HL-60/S4 (cell line): ENCODE data around the gene DSE.

Experiments used
- in situ Hi-C: fragments of 300-500 bp; cut with MboI; formaldehyde crosslinking; loops from 2 replicates; pipeline ENCODE4 v1.14.3; 2022; ENCODE audit warnings: low sequenced_read_pairs

The DSE gene

DNA sequence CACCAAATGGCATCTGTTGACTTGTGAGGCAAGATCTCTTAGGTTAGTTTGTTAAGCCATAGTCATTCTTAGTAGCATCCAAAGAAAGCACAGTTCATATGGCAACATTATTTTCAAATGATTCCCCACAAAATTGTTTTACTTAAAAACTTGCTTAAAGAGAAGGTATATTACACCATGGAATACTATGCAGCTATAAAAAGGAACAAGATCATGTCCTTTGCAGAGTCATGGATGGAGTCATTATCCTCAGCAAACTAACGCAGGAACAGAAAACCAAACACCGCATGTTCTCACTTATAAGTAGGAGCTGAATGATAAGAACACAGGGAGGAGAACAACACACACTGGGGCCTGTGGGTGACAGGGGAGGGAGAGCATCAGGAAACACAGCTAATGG lies 10.9 kb upstream of the DSE start:
- in situ Hi-C loops: no loop called here

DNA sequence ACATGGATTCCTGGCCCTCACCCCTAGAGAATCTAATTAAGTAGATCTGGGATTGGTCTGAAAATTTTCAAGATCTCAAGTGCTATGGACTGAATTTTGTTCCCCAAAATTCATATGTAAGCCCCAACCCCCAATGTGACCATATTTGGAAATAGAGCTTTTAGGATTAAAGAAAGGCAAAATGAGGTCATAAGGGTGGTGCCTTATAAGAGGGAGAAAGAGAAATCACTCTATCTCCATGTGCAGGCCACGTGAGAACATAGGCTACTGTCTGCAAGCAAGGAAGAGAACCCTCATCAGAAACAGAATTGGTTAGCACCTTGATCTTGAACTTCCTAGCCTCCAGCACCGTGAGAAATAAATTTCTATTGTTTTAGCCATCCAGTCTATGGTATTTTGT lies 8.5 kb upstream of the DSE start:
- in situ Hi-C loops: no loop called here

DNA sequence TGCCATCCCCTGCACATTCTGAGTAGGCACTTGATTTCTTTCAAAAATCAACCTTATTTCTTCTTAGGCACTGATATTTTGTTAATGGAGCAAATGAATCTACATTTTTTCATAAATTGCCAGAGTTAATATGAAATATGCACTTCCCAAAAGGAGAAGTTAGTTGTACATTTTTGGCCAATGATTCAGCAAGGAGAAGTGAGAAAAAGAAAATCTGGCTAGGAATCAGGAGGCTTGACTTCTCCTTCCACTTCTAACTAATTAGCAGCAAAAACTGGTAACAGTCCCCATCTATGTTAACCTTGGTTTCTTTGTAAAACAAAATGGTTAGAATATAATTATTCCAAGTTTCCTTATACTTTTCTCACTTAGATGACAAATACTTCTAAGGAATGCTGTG lies 7.0 kb upstream of the DSE start:
- in situ Hi-C loops: no loop called here

DNA sequence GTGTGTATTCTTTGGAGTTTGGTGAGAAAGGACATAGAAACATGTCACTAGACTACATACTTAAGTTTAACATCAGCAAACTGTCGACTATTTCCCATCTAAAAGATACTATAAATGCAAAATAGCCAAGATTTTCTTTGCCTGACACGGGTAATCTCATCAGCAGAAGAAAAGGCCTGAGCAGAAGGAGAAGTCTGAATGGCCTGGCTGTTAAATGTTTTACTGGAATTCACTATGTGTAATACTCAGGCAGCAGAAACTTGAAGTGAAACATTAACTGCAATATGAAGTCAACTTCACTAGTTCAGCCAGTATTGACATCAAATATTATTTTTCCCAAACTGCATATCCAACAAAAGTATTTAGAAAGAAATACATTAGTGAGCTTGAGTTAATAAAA lies 6.4 kb upstream of the DSE start:
- in situ Hi-C loops: no loop called here

DNA sequence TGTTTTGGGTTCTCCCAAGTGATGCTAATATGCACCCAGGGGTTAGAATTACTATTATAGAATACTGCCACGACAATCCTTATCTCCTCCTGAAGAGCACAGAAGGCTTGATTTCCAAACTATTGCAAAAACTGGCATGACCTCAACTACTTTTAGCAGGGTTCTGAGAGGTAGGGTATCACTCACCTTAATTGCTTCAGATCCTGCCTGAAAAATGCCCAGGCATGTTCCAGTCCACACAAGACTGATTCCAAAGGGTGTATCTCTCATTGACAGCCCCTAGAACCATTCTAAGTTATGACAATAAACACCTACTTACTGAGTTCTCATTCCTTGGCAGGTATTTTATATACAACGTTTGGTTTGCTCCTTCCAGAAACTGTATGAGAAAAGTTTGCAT lies 5.0 kb upstream of the DSE start:
- in situ Hi-C loops: no loop called here

DNA sequence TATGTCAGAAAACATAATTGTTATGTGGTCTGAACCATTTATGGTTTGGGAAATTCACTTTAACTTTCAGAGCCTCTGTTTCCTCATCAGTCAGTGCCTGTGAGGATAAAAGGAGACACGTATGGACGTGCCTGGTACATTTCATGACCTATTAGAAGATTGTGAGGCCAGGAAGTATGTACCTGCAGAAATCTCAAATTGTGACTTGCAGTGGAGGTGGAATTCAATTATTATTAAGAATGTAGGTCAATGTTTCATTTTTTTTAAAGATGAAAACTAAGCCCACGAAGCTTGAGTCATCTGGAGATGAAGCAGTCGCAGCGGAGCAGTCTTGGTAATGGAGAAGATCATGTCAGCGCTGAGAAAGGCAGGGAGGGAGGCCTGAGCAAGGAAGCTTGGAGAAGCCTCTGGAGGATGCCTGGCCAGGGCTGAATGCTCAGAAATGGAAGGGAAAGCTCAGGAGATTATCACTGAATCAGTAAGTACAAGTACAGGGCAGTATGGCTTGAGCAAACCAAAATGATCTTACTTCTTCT lies 3.9 kb upstream of the DSE start:
- in situ Hi-C loops: no loop called here

DNA sequence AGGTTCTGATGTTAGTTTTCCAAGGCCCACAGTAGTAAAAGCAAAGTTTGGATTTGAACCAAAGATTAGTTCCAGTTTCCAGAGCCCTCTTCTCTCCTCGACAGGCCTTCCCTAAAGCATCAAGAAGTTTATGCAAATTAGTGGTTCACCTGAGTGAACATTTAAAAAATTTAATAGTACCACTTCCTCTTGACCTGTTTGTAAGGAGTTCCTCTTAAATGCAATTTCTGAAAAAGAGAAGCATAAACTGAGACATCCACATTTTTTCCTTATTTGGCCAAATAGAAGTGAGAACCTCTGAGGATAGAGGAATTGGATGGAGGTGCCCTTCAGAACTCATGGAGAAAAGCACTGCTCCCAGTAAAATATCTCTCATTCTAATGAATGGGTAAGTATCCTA lies 1.2 kb upstream of the DSE start:
- in situ Hi-C loops: no loop called here

DNA sequence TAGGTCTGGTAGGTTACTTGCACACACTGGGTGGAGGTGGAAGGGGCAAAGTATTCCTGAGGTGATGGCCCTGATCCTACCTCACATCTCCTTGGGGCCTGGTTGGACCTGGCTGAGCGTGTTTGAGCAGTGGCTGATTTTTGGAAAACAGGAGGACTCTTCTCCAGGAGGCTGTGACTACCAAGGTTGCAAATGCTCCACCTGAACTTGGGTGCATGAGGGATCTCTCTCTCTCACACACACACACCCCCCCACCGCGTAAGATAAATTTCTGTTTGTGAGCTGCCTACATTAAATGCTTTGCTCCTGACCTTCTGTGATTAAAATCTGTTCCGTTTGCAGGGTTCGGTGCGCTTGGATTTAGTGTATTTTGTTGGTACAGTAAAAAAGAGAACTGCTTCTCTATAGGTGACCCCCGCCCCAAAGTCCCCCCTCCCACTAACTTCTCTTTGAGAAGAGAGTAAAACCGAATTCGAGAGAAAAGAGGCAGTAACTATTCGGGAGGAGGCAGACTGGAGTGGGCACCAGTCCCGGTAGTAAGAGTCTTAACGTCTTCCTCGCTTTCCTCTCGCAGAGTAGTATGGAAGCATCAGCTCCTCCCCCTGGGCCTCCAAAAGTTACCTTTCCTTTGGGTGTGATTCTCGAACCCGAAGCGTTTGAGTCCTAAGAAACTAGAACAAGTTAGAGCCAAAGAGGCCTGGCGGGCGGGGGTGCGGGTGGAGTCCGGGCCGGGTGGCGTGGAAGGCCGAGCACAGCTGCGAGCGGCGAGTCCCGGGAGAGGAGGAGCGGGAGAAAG lies 585 bp upstream of the DSE start:
- in situ Hi-C loops: no loop called here

DNA sequence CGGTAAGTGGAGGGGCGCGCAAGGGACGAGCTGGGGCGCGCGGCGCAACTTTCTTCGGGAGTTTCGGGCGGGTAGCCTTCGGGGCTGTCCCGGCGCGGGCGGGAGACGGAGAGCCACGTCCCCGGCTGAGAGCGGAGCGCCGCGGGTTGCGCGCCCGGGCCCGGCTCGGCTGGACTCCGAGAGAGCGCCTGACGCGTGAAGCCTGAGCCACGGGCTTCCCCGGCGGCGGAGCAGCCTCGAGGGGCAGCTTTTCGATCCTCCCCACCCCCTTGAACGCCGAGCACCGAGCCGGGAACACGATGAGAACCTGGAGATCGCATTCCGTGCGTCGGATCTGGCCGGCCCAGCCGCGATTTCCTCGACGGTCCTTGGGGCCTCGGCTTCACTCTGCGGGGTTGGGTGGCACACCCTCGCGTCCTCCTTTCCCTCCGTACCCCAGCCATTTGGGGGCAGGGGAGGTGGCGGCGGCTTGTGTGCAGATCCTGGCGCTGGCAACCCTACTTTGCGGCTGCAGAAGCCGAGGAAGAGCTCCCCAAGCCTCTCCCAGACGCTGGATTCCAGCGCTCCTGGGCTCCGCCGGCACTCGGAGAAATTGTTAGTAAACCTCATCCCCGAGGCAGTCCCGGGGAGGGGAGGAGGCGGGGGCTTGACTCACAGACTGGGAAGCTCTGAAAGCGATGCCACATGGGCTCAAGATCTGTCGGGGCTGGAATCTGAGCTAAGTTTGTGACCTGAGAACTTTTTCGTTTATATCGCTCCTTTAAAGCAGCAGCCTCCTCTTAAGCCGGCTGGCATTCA lies 572 bp downstream of the DSE start:
- in situ Hi-C loops: no loop called here

DNA sequence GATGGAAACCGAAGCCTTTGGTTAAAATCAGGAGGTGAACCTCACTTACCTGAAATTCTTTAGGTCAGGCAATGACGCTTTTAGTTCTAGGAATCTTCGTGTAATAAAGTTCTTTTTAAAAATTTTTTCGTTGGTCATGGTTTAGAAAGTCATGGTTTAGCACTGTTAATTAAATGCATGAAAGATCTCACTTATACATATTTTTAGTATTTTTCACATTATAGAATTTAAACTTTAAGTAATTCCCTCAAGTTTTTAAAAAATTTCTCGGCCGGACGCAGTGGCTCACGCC lies 1.1 kb downstream of the DSE start:
- in situ Hi-C loops: no loop called here

DNA sequence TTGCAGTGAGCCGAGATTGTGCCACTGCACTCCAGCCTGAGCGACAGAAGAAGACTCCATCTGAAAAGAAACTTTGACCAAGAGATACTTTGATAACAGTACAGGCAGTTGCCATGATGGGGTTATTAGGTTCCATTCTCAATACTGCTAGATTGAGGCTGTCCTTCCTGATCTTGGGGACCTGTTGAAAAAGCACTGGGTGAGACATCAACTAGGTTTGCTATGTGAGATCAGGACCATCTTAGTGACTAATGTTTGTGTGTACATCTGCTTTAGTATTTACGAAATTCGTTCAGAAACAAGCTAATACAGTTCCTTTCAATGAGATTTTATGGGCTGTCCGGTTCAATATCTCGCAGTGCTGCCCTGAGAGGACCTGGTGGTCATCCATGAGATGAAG lies 2.6 kb downstream of the DSE start:
- in situ Hi-C loops: no loop called here

DNA sequence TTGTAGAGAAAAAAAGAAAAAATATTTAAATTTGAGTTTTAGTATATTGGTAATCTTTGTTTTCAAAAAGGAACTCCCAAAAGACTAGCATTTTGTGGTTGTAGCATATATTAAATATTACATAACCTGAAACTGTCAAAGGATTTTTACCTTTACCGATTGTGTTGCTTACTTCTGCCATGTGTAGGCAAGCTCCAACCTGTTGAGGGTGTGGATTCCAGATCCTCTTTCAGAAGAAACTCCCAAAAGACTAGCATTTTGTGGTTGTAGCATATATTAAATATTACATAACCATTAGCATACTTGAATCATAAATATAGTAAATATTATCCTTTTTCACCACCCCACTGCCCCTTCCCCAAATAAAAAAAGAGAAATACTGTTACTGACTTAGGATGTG lies 3.2 kb downstream of the DSE start:
- in situ Hi-C loops: no loop called here

DNA sequence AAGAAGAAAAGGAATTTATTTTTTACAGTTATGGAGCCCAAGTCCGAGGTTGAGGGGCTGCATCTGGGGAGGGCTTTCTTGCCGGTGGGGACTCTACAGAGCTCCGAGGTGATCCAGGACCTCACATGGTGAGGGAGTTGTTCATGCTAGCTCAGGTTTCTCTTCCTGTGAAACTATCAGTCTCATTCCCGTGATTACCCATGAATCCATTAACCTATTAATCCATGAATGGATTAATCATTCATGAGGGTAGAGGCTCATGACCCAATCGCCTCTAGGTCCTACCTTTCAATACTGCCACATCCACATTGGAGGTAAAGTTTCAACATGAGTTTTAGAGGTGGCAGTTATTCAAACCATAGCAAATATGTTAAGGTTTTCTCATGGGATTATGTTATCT lies 3.8 kb downstream of the DSE start:
- in situ Hi-C loops: no loop called here

DNA sequence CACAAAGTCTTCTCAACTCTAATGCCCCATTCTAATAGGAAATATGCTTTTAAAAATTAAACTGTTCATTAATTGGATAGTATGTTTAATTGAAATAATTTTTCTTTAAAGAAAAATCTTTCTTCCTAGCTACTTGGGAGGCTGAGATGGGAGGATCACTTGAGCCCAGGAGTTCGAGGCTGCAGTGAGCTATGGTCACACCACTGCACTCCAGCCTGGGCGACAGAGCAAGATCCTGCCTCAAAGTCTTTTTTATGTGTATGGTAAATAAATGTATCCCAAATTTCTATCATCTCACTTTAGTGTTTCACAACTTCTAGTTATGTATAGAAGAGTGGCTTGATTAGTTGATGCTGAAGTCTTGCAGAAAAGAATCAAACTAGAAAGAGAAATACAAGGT lies 4.5 kb downstream of the DSE start:
- in situ Hi-C loops: no loop called here

DNA sequence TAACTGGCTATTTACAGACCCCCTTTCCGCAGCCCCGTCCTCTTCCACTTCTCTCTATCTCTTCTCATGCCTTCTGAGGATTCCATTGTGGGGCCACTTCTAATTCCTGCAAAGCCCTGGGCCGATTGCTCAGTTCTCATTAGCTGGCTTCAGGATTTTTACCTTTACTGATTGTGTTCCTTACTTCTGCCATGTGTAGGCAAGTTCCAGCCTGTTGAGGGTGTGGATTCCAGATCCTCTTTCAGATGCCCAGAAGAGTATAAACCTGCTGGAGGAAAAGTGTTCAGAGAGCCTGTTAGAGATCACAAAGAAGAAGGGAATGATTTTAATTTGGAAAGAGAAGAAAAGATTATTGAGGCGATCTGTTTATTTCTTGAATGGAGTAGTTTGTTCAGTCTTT lies 5.4 kb downstream of the DSE start:
- in situ Hi-C loops: no loop called here

DNA sequence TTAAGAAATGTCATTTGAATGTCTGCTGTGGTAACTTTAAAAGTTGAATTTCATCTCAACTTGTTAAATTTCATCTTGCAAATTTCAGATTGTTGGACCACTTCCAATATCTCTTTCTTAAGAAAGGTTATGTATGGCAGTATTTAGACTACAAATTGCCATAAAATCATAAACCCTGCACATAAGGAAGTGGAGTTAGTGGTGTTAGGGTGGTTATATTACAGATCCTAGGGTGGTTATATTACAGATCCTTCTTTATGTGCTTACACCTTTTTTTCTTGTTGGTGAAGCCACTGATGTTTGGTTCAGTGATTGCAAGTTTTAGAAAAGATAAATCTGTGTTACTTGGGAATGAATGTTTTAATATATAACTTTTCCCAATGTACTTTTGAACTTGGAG lies 9.0 kb downstream of the DSE start:
- in situ Hi-C loops: no loop called here

DNA sequence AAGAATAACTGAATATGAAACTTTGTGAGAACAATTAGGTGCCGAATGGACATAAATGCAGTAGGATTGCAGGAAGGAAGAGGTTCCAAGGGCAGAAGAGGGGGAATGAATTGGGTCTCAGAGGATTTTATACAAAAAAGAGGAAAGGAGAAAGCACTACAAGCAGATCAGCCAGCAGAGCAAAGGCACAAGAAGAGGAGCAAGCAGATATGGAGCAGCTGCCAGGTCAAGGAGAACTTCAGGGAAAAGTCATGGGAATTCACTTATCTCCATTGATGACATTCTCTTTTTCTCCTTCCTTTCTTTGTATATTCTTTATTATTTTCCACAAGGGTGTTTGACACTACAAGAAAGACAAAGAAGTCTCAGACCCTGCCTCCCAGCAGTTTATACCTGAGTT lies 9.6 kb downstream of the DSE start:
- in situ Hi-C loops: no loop called here

DNA sequence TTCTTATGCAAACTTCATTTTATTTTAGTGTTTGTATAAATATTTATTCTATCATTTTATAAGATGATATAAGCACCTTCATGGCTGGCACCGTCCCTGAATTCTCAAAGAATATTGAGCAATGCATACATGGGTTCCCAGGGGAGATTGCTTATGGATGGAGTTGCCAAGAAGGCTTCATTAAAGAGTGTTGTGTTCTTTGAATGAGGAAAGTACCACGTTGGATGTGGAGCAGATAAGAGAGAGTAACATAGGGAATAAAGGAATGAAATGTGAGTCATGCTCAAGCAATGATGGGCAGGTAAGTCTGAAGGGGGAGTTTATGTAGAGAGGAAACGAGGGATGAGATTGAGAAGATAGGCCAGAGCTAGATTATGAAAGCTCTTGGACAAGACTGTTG lies 10.3 kb downstream of the DSE start:
- in situ Hi-C loops: no loop called here

DNA sequence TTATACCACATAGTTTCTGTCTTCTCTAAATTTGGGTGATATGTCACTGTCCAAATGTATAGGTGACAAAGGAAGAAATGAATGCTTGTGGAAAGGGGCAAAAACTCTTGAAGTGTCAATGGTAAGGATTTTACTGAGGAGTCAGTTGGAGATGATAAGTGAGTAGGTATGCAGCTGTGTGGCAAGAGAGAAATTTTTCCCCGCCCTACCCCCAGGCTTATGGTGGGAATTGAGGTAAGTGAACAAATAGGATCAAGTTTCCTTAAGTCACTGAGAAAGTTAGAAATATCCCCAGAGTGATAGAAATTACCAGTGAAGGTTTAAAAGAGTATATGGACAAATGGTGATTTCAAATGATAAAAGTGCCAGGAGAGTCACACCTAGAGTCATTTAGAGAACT lies 11.8 kb downstream of the DSE start:
- in situ Hi-C loops: no loop called here

DNA sequence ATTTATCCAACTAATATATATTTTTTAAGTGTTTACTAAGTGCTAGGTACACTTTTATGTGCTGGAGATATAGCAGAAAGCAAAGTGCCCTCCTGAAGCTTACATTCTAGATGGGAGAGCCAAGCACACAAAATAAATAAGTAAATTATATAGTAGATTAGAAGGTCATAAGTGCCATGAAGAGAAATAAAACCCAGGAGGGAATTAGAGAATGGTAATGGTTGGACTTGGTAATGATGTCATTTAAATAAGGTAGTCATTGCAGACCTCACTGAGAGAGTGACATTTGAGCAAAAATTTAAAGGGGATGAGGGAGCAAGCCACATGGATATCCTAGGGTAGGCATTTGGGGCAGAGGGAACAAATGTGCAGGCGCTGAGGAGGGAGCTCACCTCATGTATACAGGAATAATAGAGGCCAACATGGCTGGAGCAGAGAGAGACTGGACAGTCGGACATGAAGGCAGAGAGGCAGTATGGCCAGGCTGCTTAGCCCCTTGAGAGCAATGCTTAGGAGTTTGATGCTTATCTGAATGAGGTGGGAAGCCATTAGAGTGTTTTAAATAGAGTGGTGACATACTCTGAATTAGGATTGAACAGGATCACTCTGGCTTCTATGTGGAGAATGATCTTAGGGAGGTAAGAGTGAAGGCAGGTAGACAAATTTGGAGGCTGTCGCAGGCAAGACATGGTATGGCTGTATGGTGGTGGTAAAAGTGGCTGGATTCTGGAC lies 14.1 kb downstream of the DSE start:
- in situ Hi-C loops: no loop called here

DNA sequence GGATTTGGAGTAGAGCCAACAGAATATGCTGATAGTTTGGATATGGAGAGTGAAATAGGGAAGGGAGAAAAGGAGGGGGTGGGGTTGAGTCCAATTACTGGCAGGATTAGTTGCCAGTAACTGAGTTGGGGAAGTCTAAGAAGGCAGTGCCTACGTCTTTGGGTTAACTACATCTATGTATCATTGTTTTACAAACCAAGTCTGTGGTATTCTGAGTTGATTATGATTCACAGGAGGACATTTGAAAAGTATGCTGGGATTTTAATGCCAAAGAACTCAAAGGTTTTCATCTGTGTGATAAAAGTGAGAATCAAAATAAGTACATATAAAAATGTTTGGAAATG lies 14.7 kb downstream of the DSE start:
- in situ Hi-C loops: no loop called here

DNA sequence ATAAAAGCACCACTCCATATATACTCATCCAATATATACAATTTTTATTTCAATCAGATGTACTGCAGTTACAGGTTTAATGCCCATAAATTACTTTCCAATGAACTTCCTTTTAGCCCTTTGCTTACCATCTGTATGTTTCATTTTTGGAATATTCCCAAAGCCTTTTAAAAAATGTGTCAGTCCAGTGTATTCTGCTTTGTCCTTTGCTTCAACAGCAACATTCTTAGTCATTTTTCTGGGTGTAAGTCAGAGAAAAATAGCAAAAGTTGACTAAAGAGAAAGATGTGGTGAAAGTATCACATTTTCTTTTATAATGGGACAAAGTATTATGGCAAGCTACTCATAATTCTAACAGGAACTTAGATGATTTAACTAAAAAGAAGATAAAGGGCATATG lies 15.2 kb downstream of the DSE start:
- in situ Hi-C loops: no loop called here
